Sigmoid colon (tissue), 7 donors: ENCODE measurements around the gene MOCOS. TPM values are rescaled to one million over a fixed set of nuclear protein-coding genes. Genes with fewer than 3 reads are reported as not detected.

ENCODE experiments used
- DNase-seq: peaks from one replicate; pipeline ENCODE4 v3.0.0-alpha.2; 2019
- H3K27ac ChIP-seq, 4 donors: fragments of 200-600 bp; sonication (generic); one replicate each; pipeline ENCODE4 v1.5.1; 2016 to 2019; ENCODE audit warnings: mild to moderate bottlenecking in 1 of 4
- H3K27me3 ChIP-seq, 3 donors: fragments of 200-600 bp; sonication (generic); one replicate each; pipeline ENCODE4 v1.5.1; 2019; ENCODE audit warnings: mild to moderate bottlenecking in 1 of 3
- H3K36me3 ChIP-seq, 4 donors: fragments of 200-600 bp; sonication (generic); one replicate each; pipeline ENCODE4 v1.5.1; 2016 to 2019
- H3K4me1 ChIP-seq, 4 donors: fragments of 200-600 bp; sonication (generic); one replicate each; pipeline ENCODE4 v1.5.1; 2017 to 2019
- H3K4me3 ChIP-seq, 4 donors: fragments of 200-600 bp; sonication (generic); one replicate each; pipeline ENCODE4 v1.5.1; 2017 to 2019; ENCODE audit warnings: mild to moderate bottlenecking in 2 of 4, moderate library complexity in 1 of 4
- H3K9me3 ChIP-seq, 4 donors: fragments of 200-600 bp in 3 of 4; sonication (generic) in 3 of 4; one replicate each; pipeline versions ENCODE4 v1.5.1 to v1.6.1; 2013 to 2019
- EP300 ChIP-seq, 4 donors: sonication (generic); formaldehyde crosslinking; IDR thresholded peaks; one replicate each; pipeline ENCODE4 v1.6.1; 2017; ENCODE audit warnings: antibody characterized with exemption in 4 of 4
- POLR2A ChIP-seq, 2 donors: fragments of 450-650 bp; IDR thresholded peaks; one replicate each; pipeline ENCODE4 v1.6.1; 2016; ENCODE audit warnings: antibody characterized with exemption in 2 of 2, mild to moderate bottlenecking in 2 of 2, moderate library complexity in 2 of 2
- POLR2AphosphoS5 ChIP-seq, 4 donors: sonication (generic); formaldehyde crosslinking; IDR thresholded peaks; one replicate each; pipeline ENCODE4 v1.6.1; 2017; ENCODE audit warnings: antibody characterized with exemption in 4 of 4
- WGBS, 2 donors: extraction: QIAGEN DNeasy Blood & Tissue Kit; methylation state at CpG; one replicate each; pipeline ENCODE4 v1.1.7; 2013; 5-methylcytosine and 5-hydroxymethylcytosine counted together
- intact Hi-C: fragments of 100-400 bp; cut with DNase I; formaldehyde crosslinking; loops from one replicate; pipeline ENCODE4 v1.15.1; 2023
- polyA plus RNA-seq, 3 donors: library from polyadenylated mRNA; stranded (reverse); fragments of 200-250 nt; gene quantifications; one replicate each; pipeline ENCODE4 v1.2.3, GENCODE V29; 2013
- total RNA-seq, 4 donors: library from RNA; depleted of rRNA; stranded (reverse); fragments of >200 nt; gene quantifications; one replicate each; pipeline ENCODE4 v1.1.0, GENCODE V29; 2016
- TF ChIP-seq, protein P1 (sequence below), 4 experiments: fragments of 450-650 bp in 3 of 4; fragments of 200-600 bp in 1 of 4; IDR thresholded peaks; one replicate each; pipeline ENCODE4 v1.5.1; 2016 to 2019; ENCODE audit warnings: antibody characterized with exemption in 4 of 4, mild to moderate bottlenecking in 3 of 4, moderate library complexity in 2 of 4
- donor health status: healthy with polysubstance abuse.
- donor health status: Bipolar disorder and iron deficiency.
- donor health status: healthy.

MOCOS gene
- total and polyA plus RNA-seq, 7 donors, result 0.49 to 3.6 (median 1.8) TPM

DNA sequence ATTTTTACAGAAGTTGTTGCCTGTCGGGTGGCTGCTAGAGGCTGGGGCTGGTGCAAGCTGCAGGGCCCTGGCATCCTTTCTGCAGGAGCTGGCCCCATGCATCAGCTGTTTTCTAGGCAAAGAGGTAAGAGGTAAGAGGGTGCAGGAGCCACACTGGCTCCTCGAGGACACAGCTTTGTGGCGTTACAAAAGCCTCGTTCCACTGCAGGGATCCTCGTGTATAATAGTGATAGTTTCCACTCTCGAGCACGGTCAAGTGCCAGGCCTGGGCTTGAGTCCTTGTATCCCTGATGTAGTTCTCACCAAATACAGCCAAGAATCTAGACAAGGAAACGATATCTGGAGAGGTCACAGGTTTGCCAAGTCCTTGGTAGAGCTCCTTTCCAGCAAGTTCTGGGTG lies 77.0 kb downstream of the MOCOS start:
- intact Hi-C loops, result no loop called here
- Histone ChIP-seq H3K36me3 (no peaks in the 10 kb centered on the region), H3K4me1 (no peaks in the 10 kb centered on the region), H3K27me3 (no peaks in the 10 kb centered on the region), H3K4me3 (no peak overlapping the region), H3K9me3 (no peaks in the 10 kb centered on the region), H3K27ac (no peak overlapping the region)
- TF ChIP-seq, protein P1, sequence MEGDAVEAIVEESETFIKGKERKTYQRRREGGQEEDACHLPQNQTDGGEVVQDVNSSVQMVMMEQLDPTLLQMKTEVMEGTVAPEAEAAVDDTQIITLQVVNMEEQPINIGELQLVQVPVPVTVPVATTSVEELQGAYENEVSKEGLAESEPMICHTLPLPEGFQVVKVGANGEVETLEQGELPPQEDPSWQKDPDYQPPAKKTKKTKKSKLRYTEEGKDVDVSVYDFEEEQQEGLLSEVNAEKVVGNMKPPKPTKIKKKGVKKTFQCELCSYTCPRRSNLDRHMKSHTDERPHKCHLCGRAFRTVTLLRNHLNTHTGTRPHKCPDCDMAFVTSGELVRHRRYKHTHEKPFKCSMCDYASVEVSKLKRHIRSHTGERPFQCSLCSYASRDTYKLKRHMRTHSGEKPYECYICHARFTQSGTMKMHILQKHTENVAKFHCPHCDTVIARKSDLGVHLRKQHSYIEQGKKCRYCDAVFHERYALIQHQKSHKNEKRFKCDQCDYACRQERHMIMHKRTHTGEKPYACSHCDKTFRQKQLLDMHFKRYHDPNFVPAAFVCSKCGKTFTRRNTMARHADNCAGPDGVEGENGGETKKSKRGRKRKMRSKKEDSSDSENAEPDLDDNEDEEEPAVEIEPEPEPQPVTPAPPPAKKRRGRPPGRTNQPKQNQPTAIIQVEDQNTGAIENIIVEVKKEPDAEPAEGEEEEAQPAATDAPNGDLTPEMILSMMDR (IDR thresholded peaks at IDR 0.05), result no peak
- TF ChIP-seq POLR2A (IDR thresholded peaks at IDR 0.05), result no peak
- TF ChIP-seq POLR2AphosphoS5 (IDR thresholded peaks at IDR 0.05), result no peak
- TF ChIP-seq EP300 (IDR thresholded peaks at IDR 0.05), result no peak
- WGBS, 2 donors, result 91 to 93% methylated on average over 8 of the region's 8 CpGs
- DNase-seq, result no peak

DNA sequence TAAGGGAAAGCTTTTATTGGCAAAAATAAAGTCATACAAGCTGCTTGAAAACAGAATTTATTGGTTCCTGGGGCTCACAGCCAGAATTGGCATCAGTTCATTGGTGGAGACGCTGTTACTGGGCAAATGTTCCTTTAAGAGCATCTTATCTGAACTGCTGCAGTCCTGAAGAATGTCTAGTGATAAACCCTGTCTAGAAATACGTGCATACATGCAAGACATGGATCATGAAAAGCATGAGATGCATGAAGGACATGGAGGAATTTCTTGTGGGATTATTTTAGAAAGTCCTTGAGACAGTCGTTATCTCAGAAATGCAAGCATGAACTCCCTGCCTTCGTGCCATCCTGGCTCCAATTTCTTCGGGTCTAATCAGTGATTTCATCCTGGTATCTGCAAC lies 77.7 kb downstream of the MOCOS start:
- H3K27me3 ChIP-seq, result no peaks in the 10 kb centered on the region
- H3K9me3 ChIP-seq, result no peaks in the 10 kb centered on the region
- TF ChIP-seq POLR2AphosphoS5 (IDR thresholded peaks at IDR 0.05) (no peak), EP300 (IDR thresholded peaks at IDR 0.05) (no peak), POLR2A (IDR thresholded peaks at IDR 0.05) (no peak)
- TF ChIP-seq, protein P1 (IDR thresholded peaks at IDR 0.05), result no peak
- intact Hi-C loops, result no loop called here
- no peaks in the 10 kb centered on the region for H3K36me3 ChIP-seq
- H3K27ac ChIP-seq, result no peak overlapping the region
- H3K4me1 ChIP-seq, result no peaks in the 10 kb centered on the region
- no peak overlapping the region for H3K4me3 ChIP-seq
- WGBS, 2 donors, result 66 to 72% methylated on average over 5 of the region's 5 CpGs
- no peak for DNase-seq

DNA sequence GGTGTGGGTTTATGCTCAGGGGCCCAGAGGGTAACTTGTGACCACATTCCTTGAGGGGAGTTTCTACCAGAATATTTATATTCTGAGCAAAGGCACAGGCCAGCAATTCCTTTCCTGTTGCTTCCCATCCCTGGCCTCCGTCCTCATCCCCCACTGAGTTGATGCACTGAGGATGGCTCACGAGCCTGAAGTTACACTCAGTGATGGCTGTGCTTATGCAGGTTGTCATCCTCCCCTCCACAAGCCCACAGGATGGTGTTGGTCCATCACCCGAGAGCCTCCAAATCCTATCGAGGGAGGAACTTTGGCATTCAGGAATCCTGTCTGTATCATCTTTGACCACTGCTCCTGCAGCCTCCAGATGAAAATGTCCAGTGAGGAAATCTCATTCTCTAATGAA lies 81.9 kb downstream of the MOCOS start:
- DNase-seq, result no peak
- TF ChIP-seq EP300 (IDR thresholded peaks at IDR 0.05) (no peak), POLR2A (IDR thresholded peaks at IDR 0.05) (no peak), POLR2AphosphoS5 (IDR thresholded peaks at IDR 0.05) (no peak)
- TF ChIP-seq, protein P1 (IDR thresholded peaks at IDR 0.05), result no peak

DNA sequence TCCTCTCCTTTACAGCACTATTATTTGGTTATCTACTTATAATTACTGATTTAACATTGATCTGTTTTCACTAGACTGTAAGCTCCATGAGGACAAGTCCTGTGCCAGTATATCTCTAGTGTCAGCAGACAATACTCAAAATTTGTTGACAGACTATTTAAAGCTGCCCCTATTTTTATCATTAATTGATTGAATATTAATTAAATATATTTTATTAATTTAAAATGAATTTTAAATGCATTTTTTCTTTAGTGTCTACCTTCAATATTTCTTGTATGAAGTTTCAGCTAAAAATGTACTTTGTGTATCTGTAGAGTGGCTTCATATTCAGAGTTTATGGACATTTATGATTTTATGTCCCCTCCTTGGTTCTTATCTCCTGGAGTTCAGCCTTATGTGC lies 83.9 kb downstream of the MOCOS start:
- H3K4me1 ChIP-seq, result no peaks in the 10 kb centered on the region
- DNase-seq, result no peak
- intact Hi-C loops, result no loop called here
- H3K4me3 ChIP-seq, result no peak overlapping the region
- TF ChIP-seq EP300 (IDR thresholded peaks at IDR 0.05) (no peak), POLR2A (IDR thresholded peaks at IDR 0.05) (no peak), POLR2AphosphoS5 (IDR thresholded peaks at IDR 0.05) (no peak)
- TF ChIP-seq, protein P1 (IDR thresholded peaks at IDR 0.05), result no peak
- no peaks in the 10 kb centered on the region for H3K9me3 ChIP-seq
- peaks cover 0 to 7% (median 0%) of the 10 kb centered on the region in 3 donors for H3K27me3 ChIP-seq
- H3K36me3 ChIP-seq, result no peaks in the 10 kb centered on the region
- no peak overlapping the region for H3K27ac ChIP-seq

More for the DNA sequence above, 81.9 kb downstream of the MOCOS start:
- 83 to 90% methylated on average over 4 of the region's 4 CpGs for WGBS, 2 donors
- H3K27ac ChIP-seq, result no peak overlapping the region
- H3K36me3 ChIP-seq, result no peaks in the 10 kb centered on the region
- intact Hi-C loops, result no loop called here
- H3K4me3 ChIP-seq, result no peak overlapping the region
- no peaks in the 10 kb centered on the region for H3K4me1 ChIP-seq
- H3K27me3 ChIP-seq, result peaks cover 0 to 3% (median 0%) of the 10 kb centered on the region in 3 donors
- no peaks in the 10 kb centered on the region for H3K9me3 ChIP-seq

DNA sequence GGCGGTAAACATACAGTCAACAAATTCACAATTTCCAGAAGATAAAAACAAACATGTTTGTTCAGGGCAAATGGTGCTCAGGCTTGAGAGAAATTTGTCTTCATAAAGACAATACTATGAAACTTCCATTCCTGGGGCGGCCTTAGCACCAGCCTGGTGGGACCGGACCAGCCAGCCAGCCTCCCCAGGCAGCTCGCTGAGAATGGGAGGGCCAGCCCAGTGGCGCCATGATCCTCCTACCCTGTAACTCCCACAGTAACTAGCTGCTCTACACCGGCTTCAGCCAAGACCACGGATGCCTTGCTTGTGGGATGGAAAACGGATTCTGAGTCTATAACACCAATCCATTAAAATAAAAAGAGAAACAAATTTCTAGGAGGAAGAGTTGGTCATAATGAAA lies 86.0 kb downstream of the MOCOS start:
- Histone ChIP-seq H3K4me3 (no peak overlapping the region), H3K4me1 (no peaks in the 10 kb centered on the region), H3K36me3 (no peaks in the 10 kb centered on the region), H3K27me3 (peaks cover 0 to 7% (median 0%) of the 10 kb centered on the region in 3 donors), H3K9me3 (no peaks in the 10 kb centered on the region), H3K27ac (no peak overlapping the region)
- 96% methylated on average over 8 of the region's 8 CpGs for WGBS, 2 donors
- TF ChIP-seq, protein P1 (IDR thresholded peaks at IDR 0.05), result no peak
- TF ChIP-seq POLR2AphosphoS5 (IDR thresholded peaks at IDR 0.05) (no peak), EP300 (IDR thresholded peaks at IDR 0.05) (no peak), POLR2A (IDR thresholded peaks at IDR 0.05) (no peak)
- DNase-seq, result no peak
- intact Hi-C loops, result no loop called here
